Fibroblast of upper back skin (primary cell): ENCODE results near the gene HECW1.
"Not testable (repeated sequence)": the region's sequence is repeated elsewhere in the genome, so short reads cannot be mapped to it uniquely, and the experiment has no call there.

Source experiments
- DNase-seq: peaks from one replicate; pipeline ENCODE4 v3.0.0-alpha.2; 2013

HECW1 gene

GRCh38 chr7:43311694-43312093 lies 199.2 kb downstream of the HECW1 start:
- no peak for DNase-seq

GRCh38 chr7:43313628-43314378 lies 201.4 kb downstream of the HECW1 start:
- DNase-seq: no peak

GRCh38 chr7:43314379-43315158 lies 202.1 kb downstream of the HECW1 start:
- DNase-seq: no peak

- DNase-seq: no peak
Observed at GRCh38 chr7:43317075-43317474, 204.6 kb downstream of the HECW1 start.

DNA sequence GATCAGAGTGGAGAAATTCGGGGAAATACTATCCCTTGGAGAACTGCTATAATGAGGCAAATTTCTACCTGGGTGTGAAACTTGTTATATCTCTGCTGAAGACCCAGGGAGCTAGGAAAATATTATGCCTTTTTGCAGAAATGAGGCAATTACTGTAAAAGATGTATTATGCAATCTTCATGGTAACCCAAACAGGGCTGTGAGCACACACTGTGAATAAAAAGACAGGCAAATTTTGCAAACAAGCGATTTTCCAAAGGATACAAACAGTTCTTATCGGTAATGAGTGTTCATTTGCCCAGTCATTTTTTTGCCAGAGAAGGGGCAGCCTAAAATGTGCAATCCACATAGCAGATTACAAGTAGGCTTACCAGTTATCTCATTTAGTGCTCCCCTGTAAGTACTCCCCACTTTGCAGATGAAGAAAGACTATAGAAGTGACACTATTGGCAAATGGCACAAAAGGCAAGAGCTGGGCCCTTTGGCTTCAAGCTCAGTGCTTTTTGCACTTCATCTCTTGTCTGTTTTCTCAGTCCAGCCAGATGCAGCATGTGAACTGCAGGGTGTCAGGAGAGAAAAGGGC lies 205.8 kb downstream of the HECW1 start:
- DNase-seq: no peak

DNA sequence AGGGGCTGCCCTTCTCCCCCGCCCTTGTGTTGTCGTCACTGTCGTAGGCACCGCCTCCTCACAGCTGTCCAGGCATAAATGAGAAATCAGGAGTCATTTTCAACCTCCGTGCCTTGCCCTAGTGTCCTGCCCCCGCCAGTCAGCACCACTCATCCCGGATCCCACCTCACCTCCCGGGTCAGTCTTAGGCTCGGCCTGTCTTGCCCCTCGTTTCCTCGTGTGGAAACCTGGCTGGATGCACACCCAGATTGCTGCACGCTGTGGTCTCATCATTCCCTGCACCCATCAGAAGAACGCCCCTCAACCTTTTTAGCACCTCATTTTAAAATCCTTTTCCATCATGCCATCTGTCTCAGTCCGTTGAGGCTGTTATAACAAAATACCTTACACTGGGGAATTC lies 213.1 kb downstream of the HECW1 start:
- DNase-seq: no peak

DNA sequence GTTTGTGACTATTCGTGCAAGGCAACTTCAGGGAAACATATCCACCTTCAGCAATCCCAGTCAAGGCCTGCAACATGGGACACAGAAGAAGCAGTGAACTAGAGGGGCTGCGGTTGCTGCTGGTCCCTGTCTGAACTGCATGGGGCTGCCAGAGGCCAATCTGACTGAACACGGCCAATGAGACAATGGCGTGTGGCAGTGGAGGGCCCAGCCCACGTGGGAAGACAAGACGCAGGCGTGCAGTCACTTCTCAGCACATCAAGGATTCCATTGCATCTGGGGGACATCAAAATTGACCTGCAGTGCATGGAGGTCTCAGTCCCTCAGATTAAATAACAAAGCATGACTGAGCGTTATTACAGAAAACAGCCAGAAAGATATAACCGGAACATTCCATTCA lies 215.9 kb downstream of the HECW1 start:
- no peak for DNase-seq

DNA sequence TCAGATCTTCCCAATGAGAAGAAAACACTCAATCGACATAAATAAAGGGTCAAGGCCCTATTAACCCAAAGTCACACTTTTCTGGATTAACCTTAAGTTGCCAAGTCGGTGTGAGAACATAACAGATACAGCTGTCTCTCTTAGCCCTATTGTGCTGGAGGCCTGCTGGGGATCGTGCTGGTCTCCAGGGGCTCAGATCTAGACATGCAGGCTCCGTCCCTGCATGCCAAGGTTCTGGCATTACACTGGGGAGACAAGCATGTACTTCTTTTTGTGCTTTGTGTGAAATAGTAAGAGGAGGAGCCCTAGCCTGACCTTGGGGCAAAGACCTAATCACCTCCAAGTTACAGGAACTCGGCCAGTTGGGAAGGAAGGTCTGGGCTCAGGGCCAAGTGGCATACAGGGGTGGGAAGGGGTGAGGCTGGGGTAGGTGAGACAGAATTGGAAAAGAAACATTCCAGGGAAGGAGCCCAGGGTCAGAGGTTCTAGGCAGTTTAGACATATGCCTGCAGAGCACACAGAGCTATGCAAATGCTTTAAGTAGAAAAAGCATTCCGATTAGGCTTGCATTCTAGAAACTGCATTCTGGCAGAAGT lies 216.4 kb downstream of the HECW1 start:
- DNase-seq: no peak

DNA sequence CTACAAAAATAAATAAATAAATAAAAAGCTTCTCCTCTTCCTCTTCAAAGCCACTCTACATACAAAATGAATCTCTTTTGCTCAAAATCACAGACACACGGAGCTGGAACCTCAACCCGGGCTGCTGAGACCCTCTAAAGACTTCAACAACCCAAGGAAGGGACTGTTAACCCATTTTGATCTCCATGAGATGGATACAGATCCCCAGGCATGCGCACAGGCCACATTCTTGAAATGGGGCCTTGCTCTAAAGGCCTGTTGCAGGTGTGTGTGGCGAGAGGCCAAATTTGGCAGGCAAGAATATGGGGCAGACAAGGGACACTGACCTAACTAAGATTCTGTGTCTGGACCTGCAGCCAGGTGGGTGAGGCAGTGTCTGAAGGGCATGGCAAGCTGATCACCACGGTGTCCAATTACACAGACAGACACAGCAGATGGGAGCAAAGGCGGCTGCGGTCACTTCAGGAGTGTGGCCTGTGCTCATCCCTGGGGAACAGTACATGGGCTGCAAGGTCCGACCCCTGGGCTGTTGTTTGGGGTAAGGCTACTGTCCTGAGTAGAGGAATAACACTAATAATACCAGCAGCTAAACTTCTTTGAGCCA lies 219.8 kb downstream of the HECW1 start:
- no peak for DNase-seq

- no peak for DNase-seq
Observed at GRCh38 chr7:43337191-43337590, 224.7 kb downstream of the HECW1 start.

- DNase-seq: no peak
Observed at GRCh38 chr7:43337811-43338210, 225.4 kb downstream of the HECW1 start.

GRCh38 chr7:43341132-43341531 lies 228.7 kb downstream of the HECW1 start:
- DNase-seq: no peak

DNA sequence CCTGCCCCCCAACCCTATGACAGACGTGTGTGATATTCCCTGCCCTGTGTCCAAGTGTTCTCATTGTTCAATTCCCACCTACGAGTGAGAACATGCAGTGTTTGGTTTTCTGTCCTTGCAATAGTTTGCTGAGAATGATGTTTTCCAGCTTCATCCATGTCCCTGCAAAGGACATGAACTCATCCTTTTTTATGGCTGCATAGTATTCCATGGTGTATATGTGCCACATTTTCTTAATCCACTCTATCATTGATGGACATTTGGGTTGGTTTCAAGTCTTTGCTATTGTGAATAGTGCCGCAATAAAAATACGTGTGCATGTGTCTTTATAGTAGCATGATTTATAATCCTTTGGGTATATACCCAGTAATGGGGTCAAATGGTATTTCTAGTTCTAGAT lies 231.0 kb downstream of the HECW1 start:
- not testable (repeated sequence) for DNase-seq

DNA sequence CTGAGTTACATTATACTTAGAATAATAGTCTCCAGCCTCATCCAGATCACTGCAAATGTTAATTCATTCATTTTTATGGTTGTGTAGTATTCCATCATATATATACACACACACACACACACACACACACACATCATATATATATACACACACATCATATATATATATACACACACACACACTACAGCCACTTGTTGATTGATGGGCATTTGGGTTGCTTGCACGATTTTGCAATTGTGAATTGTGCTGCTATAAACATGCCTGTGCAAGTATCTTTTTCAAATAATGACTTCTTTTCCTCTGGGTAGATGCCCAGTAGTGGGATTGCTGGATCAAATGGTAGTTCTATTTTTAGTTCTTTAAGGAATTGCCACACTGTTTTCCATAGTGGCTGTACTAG lies 233.2 kb downstream of the HECW1 start:
- DNase-seq: not testable (repeated sequence)

DNA sequence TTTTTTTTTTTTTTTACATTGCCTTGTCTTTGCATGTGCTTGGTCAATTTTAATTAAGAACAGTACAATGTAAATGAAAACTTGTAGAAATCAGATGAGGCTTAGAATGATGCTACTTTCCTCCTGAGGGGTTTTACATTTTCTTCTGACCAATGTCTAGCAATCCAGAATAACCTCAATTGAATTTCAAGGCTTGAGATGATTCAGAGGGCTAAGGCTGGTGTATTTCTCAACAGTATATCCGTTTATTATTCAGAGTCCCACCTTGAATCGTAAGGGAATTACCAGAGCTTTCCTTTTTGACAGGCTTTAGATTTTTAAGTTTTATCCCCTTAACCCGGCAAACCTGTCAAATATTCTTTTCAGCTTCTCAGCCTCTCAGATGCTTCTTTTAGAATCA lies 239.2 kb downstream of the HECW1 start:
- no peak for DNase-seq

- DNase-seq: no peak
Observed at GRCh38 chr7:43353902-43354301, 241.5 kb downstream of the HECW1 start.

GRCh38 chr7:43362652-43363034 lies 250.2 kb downstream of the HECW1 start:
- DNase-seq: peak; percentile 40

DNA sequence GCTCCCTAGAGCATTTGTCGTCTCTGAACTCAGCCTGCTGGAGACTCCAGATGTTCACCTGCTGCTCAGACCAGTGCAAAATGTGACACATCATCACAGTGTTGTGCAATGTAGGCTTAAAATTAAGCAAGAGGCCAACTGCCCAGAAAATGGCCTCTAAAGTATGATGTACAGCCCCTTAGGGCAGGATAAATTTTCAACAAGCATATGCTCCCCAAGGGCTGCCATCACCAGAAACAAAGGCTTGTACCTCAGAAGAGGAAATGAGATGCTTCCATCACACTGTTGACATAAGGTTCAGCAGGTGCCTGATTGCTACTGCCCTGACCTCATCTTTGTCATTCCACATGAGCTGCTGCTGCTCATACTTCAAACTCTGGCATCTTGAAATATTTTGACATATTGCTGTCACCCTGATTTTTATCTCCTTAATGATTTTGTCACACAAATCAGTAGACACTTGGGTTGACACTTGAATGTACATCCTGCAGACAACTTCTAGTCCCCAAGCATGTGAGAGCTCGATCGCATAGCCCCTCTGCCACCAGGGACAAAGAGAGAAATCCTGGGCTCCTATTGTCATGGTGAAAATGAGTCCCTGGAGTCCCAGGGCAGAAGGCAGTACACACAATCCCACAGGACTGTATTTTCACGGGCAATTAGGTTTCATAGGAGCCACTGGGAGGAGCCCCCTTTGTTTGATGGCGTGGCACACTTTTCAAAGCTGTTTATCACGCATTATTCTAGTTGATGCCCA lies 250.8 kb downstream of the HECW1 start:
- peak; percentile 36 for DNase-seq

DNA sequence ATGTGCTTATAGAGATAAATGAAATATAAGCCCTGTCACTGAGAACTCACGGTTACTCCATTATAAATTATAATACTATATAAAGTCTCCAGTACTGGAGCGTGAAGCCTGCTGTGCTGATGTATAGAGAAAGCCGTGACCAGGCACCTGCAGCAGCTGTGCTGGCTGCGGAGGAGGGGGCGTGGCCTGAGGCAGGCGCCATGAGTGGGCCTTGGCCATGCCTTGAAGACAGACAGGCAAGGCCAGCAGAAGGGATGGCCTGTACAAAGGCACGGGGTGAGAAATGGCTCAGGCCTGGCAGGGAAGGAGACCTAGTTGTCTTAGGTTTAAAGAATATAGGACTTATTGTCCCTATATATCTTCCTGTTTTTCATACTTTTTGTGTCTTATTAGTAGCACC lies 251.9 kb downstream of the HECW1 start:
- no peak for DNase-seq

- peak; percentile 56 for DNase-seq
Observed at GRCh38 chr7:43372676-43373355, 260.4 kb downstream of the HECW1 start.

- peak; percentile 23 for DNase-seq
Observed at GRCh38 chr7:43377196-43377960, 264.9 kb downstream of the HECW1 start.
